LNCAP (cell line): Measurements from ENCODE around the gene CHD1.

Experiments
- TF ChIP-seq, protein P1 (sequence below): fragments of 450-650 bp; IDR thresholded peaks from 2 replicates; pipeline ENCODE4 v1.5.1; 2017; ENCODE audit warnings: mild to moderate bottlenecking

CHD1 gene

DNA sequence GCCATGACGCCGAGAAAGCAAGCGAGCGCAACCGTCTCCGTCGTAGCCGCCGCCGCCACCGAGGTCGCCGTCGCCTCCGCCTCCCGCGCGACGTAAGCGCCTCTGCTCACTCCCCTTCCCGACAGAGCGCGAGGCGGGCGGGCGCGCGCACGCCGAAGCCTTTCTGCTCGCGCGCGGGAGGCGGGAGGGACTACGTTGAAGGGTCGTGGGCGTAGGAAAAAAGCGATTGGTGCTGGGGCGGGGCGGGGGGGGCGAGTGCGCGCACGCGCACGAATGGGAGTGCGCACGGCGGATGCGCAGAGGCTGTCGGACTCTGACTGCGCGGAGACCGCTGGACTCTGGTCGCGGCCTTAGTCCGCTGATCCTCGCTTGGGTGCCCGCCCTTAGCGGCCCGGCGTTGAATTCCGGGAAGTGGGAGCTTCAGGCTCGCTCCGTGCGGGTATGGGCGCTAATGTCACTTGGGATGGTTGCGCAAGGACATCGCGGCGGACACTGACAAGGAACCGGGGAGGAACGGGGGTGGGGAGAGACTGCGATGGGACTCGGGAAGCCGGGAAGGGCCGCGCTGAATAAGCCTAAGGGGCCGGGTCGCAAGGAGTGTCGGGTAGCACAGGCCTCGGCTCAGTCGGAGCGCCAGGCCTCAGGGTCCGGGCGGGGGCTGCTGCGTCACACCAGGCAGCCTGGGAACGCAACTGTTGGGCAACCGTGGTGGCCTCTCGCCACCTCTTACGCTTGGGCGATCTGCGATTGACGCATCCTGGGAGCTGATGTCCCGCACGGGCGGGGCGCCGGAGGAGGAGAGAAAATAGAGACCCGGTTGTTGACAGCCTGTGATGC lies at the start of gene CHD1:
CHD1 (minus strand) TSS at position 135 of the 837 bp plus-strand sequence. CDS start 2,621 bp downstream, outside the sequence.
- TF ChIP-seq, protein P1, sequence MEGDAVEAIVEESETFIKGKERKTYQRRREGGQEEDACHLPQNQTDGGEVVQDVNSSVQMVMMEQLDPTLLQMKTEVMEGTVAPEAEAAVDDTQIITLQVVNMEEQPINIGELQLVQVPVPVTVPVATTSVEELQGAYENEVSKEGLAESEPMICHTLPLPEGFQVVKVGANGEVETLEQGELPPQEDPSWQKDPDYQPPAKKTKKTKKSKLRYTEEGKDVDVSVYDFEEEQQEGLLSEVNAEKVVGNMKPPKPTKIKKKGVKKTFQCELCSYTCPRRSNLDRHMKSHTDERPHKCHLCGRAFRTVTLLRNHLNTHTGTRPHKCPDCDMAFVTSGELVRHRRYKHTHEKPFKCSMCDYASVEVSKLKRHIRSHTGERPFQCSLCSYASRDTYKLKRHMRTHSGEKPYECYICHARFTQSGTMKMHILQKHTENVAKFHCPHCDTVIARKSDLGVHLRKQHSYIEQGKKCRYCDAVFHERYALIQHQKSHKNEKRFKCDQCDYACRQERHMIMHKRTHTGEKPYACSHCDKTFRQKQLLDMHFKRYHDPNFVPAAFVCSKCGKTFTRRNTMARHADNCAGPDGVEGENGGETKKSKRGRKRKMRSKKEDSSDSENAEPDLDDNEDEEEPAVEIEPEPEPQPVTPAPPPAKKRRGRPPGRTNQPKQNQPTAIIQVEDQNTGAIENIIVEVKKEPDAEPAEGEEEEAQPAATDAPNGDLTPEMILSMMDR = no peak

DNA sequence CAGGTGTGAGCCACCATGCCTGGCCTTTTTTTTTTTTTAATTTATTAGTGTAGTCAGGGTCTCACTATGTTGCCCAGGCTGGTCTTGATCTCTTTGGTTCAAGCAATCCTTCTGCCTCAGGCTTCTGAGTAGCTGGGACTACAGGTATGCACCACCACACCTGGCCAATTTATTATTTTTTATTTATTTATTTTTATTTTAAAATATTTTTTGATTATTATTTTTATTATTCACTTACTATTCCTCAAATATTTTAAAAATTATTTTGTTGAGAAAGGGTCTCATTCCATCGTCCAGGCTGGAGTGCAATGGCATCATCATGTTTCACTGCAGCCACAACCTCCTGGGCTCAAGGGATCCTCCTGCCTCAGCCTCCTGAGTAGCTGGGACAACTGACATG lies 49.7 kb upstream of the CHD1 start:
- TF ChIP-seq, protein P1 = no peak

DNA sequence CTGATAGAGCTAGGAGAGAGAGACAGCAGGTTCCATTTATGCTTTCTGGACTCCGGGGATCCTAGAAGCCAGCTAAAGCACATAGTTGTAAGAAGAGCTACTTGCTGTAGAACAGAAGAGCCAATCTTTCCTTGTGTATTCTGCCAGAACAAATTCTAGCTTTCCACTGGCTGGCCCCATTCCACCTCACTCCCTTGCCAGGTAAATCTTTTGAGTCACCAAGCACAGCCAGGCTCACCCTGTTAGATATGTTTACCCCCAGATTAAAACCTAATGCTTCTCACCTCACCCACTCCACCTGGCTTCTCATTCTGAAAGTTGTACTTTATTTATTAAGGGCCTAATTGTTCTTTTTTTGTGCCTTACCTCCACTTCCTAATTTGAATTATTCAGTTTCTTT lies 48.9 kb upstream of the CHD1 start:
- TF ChIP-seq, protein P1 = no peak

DNA sequence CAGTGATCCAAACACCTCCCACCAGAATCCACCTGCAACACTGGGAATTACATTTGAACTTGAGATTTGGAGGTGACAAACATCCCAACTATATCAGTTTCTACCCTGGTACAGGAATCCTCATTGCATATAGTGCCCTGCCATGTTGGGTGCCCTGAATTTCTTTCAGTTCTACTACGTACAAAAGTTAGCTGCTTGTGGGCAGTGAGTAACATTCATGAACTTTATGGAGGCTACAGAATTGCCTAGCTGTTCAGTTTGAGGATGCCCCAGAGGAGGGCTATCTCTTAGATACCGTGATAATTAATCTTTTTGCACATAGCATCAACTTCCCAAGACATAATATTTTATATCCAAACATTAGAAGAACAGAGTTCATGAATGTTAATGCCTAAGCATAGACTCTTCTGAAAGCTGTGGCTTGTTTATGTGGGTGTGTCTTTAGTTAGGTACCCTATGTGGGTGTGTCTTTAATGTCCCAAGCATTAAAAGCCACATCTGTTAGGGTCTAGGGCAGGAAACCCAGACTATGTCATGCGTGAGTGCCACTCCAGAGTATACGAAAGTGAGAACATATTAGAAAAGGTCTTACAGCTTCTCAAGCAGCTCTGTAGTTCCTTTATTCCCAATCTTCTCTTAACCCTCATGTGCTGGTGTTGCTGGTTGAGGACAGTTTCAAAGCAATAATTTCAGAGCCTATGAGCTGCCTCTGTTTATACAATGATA lies 47.0 kb upstream of the CHD1 start:
- TF ChIP-seq, protein P1 = no peak

DNA sequence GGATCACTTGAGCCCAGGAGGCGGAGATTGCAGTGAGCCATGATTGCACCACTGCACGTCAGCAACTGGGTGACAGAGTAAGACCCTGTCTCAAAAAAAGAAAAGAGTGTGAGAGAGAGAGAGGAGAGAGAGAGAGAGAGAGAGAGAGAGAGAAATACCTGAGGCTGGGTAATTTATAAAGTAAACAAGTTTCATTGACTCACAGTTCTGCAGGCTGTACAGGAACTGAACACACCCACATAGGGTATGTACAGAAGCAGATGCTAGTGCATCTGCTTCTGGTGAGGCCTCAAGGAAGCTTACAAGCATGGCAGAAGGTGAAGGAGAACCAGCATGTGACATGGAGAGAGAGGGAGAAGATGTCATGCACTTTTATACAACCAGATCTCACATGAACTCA lies 46.4 kb upstream of the CHD1 start:
- TF ChIP-seq, protein P1 = no peak

DNA sequence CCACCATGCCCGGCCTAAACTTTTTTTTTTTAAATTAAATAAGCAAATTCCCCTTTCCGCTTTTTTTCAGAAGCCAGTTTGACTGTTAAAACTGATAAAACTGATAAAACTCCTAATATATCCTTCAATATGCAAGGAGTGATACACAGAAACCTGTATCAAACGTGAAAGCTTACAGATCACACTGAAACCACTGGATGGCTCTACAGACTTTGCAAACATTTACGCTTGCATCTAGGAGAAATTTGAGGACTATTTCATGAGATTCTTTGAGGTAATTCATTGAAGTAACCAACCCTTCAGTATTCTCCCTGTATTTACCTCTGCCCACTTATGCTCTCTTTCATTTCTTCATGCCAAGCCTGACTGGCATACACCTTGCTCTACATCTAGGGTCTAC lies 40.6 kb upstream of the CHD1 start:
- TF ChIP-seq, protein P1 = no peak

DNA sequence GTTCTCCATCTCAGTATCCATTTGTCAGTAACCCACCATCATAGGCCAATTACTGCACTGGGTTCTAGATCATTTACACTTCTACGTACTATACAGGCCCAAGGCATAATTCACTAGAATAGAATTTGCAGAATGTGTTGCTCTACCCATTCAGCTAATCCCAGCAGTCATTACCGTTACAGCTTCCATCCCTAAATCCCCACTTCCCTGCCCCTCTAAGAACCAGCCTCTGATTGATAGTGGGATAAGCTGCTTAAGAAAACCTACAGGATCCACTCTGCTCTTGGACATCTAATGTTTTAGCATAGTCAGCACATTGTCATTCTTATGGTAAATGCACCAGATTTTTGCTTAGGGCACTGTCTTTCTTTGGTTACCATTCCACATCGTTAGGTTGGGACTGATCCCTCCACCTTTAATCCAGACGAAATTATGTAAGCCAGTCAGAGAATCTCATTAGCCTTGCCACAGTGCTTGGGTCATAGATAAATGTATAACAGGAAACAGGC lies 39.3 kb upstream of the CHD1 start:
- TF ChIP-seq, protein P1 = no peak
